Measurements from ENCODE around the gene TGFBR3. TPM values are rescaled to one million over a fixed set of nuclear protein-coding genes. Genes with fewer than 3 reads are reported as not detected.

The TGFBR3 gene
- total RNA-seq, 1 experiment from 2014 or later = 4.2 TPM

- Mint-ChIP-seq H3K36me3 (no peaks in the 10 kb centered on the region), H3K27me3 (ENCODE audit: low read depth) (no peaks in the 10 kb centered on the region), H3K9me3 (no peaks in the 10 kb centered on the region), H3K4me1 (peaks cover 28% of the 10 kb centered on the region), H3K27ac (no peak overlapping the region), H3K4me3 (no peak overlapping the region)
- ChIA-PET POLR2A (no interaction called here), CTCF (interaction anchor here (0.6 kb wide), 1 partner anchor 275 kb away, joined by 4 read pairs; no protein-coding TSS in a partner anchor)
- DNase-seq (ENCODE audit: low spot score) = no peak
- no peak for TF ChIP-seq NR3C1 (CRISPR knock-in tag; conservative IDR thresholded peaks at IDR 0.05; ENCODE audit: low read depth)
- no peak for TF ChIP-seq NFE2L1 (CRISPR knock-in tag; IDR thresholded peaks at IDR 0.05)
- TF ChIP-seq KAT7 (CRISPR knock-in tag; IDR thresholded peaks at IDR 0.05; ENCODE audit: borderline replicate concordance) = no peak
- no peak for TF ChIP-seq JAZF1 (CRISPR knock-in tag; IDR thresholded peaks at IDR 0.05)
- TF ChIP-seq AFF4 (CRISPR knock-in tag; IDR thresholded peaks at IDR 0.05; ENCODE audit: borderline replicate concordance) = no peak
- no peak for TF ChIP-seq ATF2 (CRISPR knock-in tag; IDR thresholded peaks at IDR 0.05; ENCODE audit: borderline replicate concordance, low read depth)
- no peak for TF ChIP-seq E2F5 (CRISPR knock-in tag; IDR thresholded peaks at IDR 0.05)
- ATAC-seq = no peak
Observed at GRCh38 chr1:91707890-91708218, 178.1 kb downstream of the TGFBR3 start.

GRCh38 chr1:91707114-91707889, 178.6 kb downstream of the TGFBR3 start:
- Mint-ChIP-seq H3K9me3 (no peaks in the 10 kb centered on the region), H3K27ac (no peak overlapping the region), H3K36me3 (no peaks in the 10 kb centered on the region), H3K27me3 (ENCODE audit: low read depth) (no peaks in the 10 kb centered on the region), H3K4me1 (peaks cover 24% of the 10 kb centered on the region), H3K4me3 (no peak overlapping the region)
- ATAC-seq (no peak), DNase-seq (ENCODE audit: low spot score) (no peak)
- ChIA-PET POLR2A (no interaction called here), CTCF (interaction anchor here (0.6 kb wide), 1 partner anchor 276 kb away, joined by 4 read pairs; no protein-coding TSS in a partner anchor)
- TF ChIP-seq MLX (CRISPR knock-in tag; IDR thresholded peaks at IDR 0.05) (no peak), CTCF (IDR thresholded peaks at IDR 0.05) (no peak), E2F4 (CRISPR knock-in tag; IDR thresholded peaks at IDR 0.05; ENCODE audit: borderline replicate concordance, low read depth) (no peak), PRRX2 (CRISPR knock-in tag; IDR thresholded peaks at IDR 0.05) (no peak), KAT7 (CRISPR knock-in tag; IDR thresholded peaks at IDR 0.05; ENCODE audit: borderline replicate concordance) (no peak), ZNF232 (CRISPR knock-in tag; IDR thresholded peaks at IDR 0.05) (no peak), GABPB1 (CRISPR knock-in tag; IDR thresholded peaks at IDR 0.05) (no peak), ZBTB43 (CRISPR knock-in tag; IDR thresholded peaks at IDR 0.05) (no peak), ELF4 (CRISPR knock-in tag; IDR thresholded peaks at IDR 0.05; ENCODE audit: low read depth) (no peak), USF2 (CRISPR knock-in tag; IDR thresholded peaks at IDR 0.05) (no peak), EMX1 (CRISPR knock-in tag; IDR thresholded peaks at IDR 0.05) (no peak), SP1 (CRISPR knock-in tag; conservative IDR thresholded peaks at IDR 0.05) (no peak)
